ENCODE results near the gene ZNF606. TPM values are rescaled to one million over a fixed set of nuclear protein-coding genes. Genes with fewer than 3 reads are reported as not detected.

ZNF606 gene
- total and polyA plus RNA-seq, 2 experiments from 2014 or later = 13.6 to 55.6 TPM

GRCh38 chr19:58047672-58048071 lies 45.1 kb upstream of the ZNF606 start:
- peaks cover 88% of the 10 kb centered on the region for H3K9me3 Mint-ChIP-seq
- Histone ChIP-seq H3K27me3 (ENCODE audit: insufficient read depth) (peaks cover 8% of the 10 kb centered on the region; the same call in 1 of the 2 replicates), H4K20me1 (replicated peaks; ENCODE audit: insufficient read depth) (no peaks in the 10 kb centered on the region), H3K9me2 (ENCODE audit: insufficient read depth) (no peaks in the 10 kb centered on the region), H3F3A (replicated peaks; ENCODE audit: low read depth) (no peaks in the 10 kb centered on the region), H3K27ac (ENCODE audit: low read depth) (no peak overlapping the region), H3K4me1 (ENCODE audit: insufficient read depth) (no peaks in the 10 kb centered on the region), H3K4me2 (no peak overlapping the region), H3K79me2 (replicated peaks; ENCODE audit: insufficient read depth) (no peaks in the 10 kb centered on the region), H3K36me3 (ENCODE audit: insufficient read depth) (no peaks in the 10 kb centered on the region), H2AFZ (no peak overlapping the region), H3K4me3 (no peak overlapping the region)
- H3K36me3 Mint-ChIP-seq (ENCODE audit: low read depth) = peaks cover 41% of the 10 kb centered on the region
- DNase-seq (ENCODE audit: low spot score) = no peak
- H3K4me1 Mint-ChIP-seq = no peaks in the 10 kb centered on the region
- H3K27ac Mint-ChIP-seq = no peak overlapping the region
- no peak for ATAC-seq
- TF ChIP-seq ZNF114 (CRISPR knock-in tag; IDR thresholded peaks at IDR 0.05) = no peak
- no peak for TF ChIP-seq STAT1 (IDR thresholded peaks at IDR 0.05; ENCODE audit: unreplicated experiment)
- TF ChIP-seq JUNB (IDR thresholded peaks at IDR 0.05; ENCODE audit: unreplicated experiment) = no peak
- TF ChIP-seq EZH2phosphoT487 (IDR thresholded peaks at IDR 0.05; ENCODE audit: unreplicated experiment) = no peak
- no peak for TF ChIP-seq EZH2 (IDR thresholded peaks at IDR 0.05; ENCODE audit: low read depth, unreplicated experiment)
- H3K4me3 Mint-ChIP-seq = no peak overlapping the region
- peaks cover 6% of the 10 kb centered on the region for H3K27me3 Mint-ChIP-seq (ENCODE audit: insufficient read depth, low read depth, poor library complexity)

DNA sequence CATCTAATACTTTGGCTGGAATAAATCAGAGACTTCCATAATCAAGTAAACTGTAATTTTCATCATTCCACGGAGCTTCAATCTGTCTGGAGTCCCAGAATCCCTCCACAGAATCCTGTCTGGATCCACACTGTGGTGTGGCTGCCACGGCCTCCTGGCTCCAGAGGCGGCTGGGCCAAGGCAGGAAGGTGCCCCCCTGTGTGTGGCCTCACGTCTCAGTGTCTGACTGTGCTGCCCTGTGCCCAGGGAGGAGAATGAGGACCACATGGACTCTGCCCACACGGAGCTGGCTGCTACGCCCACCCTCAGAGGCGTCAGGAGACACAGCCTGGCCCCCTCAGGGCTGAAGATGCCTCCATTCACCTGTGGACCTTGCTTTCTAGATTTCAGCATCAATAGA lies 44.2 kb upstream of the ZNF606 start:
- Histone ChIP-seq H3F3A (replicated peaks; ENCODE audit: low read depth) (no peaks in the 10 kb centered on the region), H3K36me3 (ENCODE audit: insufficient read depth) (no peaks in the 10 kb centered on the region), H4K20me1 (replicated peaks; ENCODE audit: insufficient read depth) (no peaks in the 10 kb centered on the region), H3K27me3 (ENCODE audit: insufficient read depth) (peaks cover 16% of the 10 kb centered on the region), H3K79me2 (replicated peaks; ENCODE audit: insufficient read depth) (no peaks in the 10 kb centered on the region), H3K4me1 (ENCODE audit: insufficient read depth) (0 out of 2 replicates have a peak, but pooled peaks cover 4% of the 10 kb centered on the region), H3K27ac (ENCODE audit: low read depth) (no peak overlapping the region), H3K9me2 (ENCODE audit: insufficient read depth) (no peaks in the 10 kb centered on the region), H2AFZ (no peak overlapping the region), H3K4me2 (no peak overlapping the region), H3K4me3 (no peak overlapping the region)
- Mint-ChIP-seq H3K27me3 (ENCODE audit: insufficient read depth, low read depth, poor library complexity) (peaks cover 10% of the 10 kb centered on the region), H3K4me3 (no peak overlapping the region), H3K27ac (no peak overlapping the region), H3K36me3 (ENCODE audit: low read depth) (peaks cover 40% of the 10 kb centered on the region), H3K9me3 (peaks cover 87% of the 10 kb centered on the region), H3K4me1 (no peaks in the 10 kb centered on the region)
- TF ChIP-seq NANOG (IDR thresholded peaks at IDR 0.05; ENCODE audit: borderline replicate concordance) = no peak
- TF ChIP-seq CREB1 (CRISPR knock-in tag; IDR thresholded peaks at IDR 0.05; ENCODE audit: low read depth) = no peak
- TF ChIP-seq ZNF114 (CRISPR knock-in tag; IDR thresholded peaks at IDR 0.05) = no peak
- TF ChIP-seq EZH2 (IDR thresholded peaks at IDR 0.05; ENCODE audit: low read depth, unreplicated experiment) = no peak
- TF ChIP-seq REST (IDR thresholded peaks at IDR 0.05; ENCODE audit: unreplicated experiment) = no peak
- no peak for TF ChIP-seq POLR2AphosphoS5 (IDR thresholded peaks at IDR 0.05; ENCODE audit: low read depth)
- no peak for TF ChIP-seq JUNB (IDR thresholded peaks at IDR 0.05; ENCODE audit: unreplicated experiment)
- TF ChIP-seq CTCF (conservative IDR thresholded peaks at IDR 0.05; ENCODE audit: low read depth in 2 of 2) = no peak
- DNase-seq (ENCODE audit: low spot score) (no peak), ATAC-seq (no peak)

All from GM23338 (cell line).